ENCODE data around the gene ARHGAP1.
"Not testable (repeated sequence)": the region's sequence is repeated elsewhere in the genome, so short reads cannot be mapped to it uniquely, and the experiment has no call there.

Gene ARHGAP1

DNA sequence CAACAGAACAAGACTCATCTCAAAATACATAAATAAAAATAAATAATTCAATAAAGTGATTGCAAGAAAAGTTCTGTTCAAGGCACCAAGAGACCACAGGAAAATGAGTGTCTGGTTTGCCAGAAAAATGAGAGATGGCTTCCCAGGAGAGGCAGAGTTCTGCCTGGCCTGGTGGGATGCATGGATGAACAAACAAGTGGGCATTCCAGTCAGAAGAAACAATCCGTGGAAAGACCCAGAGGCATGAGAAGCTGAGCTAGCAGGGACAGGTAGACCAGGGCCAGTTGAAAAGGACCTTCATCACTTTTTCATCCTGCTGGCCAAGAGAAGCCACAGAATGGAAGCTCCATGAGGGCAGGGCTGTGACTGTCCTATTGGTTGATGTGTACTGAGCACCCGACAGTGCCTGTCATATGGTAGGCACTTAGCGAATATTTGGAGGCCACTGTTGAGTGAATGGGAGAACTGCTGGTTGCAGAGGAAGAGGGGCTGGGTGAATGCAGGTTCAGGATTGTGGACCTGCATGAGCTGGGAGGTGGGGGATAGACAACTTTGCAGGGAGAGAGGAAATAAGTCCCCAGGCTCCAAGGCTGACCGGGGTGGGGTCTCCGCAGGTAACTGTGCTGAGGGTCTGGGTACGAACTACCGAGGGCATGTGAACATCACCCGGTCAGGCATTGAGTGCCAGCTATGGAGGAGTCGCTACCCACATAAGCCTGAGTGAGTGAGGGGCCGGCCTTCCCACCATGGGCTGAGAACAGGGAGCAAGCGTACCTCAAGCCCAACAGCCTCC, 22.3 kb upstream of the ARHGAP1 start:
- DNase-seq: no peak

DNA sequence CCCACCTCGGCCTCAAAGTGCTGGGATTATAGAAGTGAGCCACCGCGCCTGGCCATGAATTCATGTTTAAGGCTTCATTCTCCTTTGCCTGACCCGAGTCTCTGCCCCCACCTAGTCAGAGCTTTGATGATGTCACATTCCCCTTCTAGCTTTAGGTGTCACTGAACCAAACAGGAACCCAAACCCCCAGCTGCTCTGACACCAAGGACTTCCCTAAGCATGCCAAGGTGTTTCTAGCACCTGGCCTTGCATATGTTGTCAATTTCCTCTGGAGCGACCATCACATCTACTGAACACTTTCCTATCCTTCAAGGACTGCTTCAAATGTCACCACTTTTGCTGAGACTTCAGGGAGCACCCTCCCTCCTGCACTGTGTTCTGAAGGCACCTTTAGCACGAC, 20.9 kb upstream of the ARHGAP1 start:
- DNase-seq: no peak

DNA sequence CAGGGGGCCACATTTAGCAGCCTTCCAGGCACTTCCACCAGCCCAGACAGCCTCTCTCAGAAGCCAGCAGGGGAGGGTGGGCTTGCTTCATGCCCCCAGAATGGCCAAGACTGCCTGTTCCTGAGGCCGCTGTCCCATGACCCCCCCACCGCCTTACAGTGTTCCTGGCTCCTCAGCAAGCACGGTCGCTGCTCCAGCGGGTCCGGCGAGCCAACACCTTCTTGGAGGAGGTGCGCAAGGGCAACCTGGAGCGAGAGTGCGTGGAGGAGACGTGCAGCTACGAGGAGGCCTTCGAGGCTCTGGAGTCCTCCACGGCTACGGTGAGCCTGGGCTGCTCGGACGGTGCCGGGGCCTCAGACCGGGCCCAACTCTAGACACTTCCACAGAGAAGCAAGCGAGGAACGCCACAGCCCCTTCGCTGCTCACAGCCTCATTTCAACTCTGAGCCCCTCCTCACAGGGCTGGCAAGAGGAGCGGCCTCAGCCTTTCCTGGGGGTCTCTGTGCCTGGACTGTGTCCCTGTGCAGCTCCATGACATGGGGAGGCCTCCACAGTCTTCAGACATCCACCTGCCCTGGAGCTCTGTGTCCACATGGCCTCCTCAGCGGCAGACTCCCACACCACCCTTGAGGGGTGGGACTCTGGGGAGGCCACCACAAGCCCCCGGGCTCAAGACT, 19.3 kb upstream of the ARHGAP1 start:
- DNase-seq: no peak

DNA sequence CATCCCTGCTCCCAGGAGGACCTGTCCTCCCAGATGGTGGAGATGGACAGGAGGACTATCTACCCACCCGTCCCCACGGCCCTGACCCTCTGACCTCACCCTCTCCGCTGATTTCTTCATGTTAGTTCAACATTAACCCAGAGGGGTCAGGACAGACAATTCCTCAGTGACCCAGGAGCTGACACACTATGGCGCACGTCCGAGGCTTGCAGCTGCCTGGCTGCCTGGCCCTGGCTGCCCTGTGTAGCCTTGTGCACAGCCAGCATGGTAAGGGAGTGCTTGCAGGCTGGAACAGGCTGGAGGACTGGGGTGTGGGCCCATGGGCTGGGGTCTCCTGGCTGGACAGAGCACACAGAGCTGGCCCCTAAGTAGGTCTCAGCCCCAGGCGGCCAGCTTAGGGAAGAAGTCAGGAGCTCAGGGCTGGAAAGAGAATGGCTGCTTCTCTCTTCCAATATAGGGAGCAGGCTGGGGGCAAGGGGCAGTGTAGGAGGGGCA, 18.7 kb upstream of the ARHGAP1 start, which contains the start of gene F2:
F2 (plus strand) TSS at position 166 of the 495 bp plus-strand sequence; CDS start at position 189, 23 bp downstream.
- DNase-seq: no peak

DNA sequence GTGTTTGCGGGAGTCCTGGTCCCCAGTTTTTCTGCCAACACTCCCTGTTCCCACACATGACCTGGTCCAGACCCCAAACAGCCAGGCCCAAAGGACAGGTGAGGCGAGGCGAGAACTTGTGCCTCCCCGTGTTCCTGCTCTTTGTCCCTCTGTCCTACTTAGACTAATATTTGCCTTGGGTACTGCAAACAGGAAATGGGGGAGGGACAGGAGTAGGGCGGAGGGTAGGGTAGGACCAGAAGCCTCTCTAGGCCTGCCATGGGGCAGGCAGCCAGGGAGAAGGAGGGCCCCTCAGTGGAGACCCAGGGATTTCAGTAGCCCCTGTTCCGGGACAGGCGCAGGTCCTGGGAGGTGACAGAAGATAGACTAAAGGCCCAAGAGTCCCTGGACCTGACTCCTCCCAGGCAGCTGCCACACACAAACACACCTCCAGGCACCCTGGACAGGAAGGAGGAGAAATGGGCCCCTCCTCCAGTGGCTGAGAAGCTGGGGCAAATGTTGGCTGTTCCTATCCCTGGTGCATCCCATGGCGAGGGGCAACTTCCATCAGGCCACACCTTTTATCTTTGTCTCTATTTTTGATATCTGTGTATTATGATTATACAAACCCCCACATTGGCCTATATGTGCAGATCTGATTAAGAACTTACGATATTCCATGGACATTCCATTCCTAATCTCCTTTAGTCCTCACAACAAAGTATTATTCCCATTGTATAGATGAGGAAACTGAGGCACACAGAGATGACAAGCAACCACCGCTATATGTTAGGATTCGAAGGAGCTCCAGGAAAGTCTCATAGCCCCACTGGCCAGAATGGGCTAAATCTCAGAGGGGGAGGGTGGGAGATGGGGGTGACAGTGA, 18.0 kb upstream of the ARHGAP1 start:
- no peak for DNase-seq

DNA sequence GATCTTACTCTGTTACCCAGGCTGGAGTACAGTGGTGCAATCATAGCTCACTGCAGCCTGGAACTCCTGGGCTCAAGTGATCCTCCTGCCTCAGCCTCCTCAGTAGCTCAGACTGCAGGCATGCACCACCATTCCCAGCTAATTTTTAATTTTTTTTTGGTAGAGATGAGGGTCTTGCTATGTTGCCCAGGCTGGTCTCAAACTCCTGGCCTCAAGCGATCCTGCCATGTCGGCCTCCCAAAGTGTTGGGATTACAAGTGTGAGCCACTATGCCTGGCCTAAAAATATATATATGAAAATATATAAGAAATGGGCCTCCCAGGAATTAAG, 17.4 kb upstream of the ARHGAP1 start:
- DNase-seq: not testable (repeated sequence)

DNA sequence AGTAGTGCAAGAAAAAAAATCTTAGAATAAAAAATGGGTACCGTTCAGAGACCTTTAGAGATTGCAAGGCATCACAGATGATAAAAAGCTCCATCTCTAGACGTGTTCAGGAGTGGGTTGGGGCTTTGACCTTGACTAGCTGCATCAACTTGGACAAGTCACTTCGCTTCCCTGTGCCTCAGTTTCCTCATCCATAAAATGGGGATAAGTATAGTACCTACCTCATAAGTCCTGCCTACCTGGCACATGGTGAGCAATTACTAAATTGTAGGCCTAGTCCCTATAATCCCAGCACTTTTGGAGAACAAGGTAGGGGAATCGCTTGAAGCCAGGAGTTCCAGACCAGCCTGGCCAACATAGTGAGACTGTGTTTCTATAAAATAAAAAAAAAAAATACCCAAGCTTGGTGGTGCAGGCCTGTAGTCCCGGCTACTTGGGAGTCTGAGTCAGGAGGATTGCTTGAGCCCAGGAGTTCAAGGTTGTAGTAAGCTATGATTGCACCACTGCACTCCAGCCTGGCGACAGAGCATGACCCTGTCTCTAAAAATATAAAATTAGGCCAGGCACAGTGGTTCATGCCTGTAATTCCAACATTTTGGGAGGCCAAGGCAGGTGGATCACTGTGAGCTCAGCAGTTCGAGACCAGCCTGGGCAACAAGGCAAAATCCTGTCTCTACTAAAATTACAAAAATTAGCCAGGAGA, 12.6 kb upstream of the ARHGAP1 start:
- no peak for DNase-seq

DNA sequence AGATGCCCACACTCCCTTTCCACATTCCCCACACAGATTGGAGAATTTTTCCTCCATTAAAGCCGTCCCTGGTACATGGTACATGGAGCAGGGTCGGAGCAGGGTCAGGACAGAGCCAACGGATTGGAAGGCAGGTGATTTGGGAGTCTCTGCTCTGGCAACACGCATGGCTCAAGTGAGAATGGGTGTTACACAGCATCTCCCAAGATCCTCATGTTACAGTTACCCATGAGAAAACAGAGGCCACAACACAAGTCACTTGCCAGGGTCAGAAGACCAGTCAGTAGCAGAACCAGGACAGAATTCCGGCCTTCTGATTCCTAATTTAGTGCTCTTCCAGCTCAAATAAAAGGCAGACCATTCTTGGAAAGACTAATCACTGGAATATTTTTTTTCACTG, 10.9 kb upstream of the ARHGAP1 start:
- DNase-seq: no peak

DNA sequence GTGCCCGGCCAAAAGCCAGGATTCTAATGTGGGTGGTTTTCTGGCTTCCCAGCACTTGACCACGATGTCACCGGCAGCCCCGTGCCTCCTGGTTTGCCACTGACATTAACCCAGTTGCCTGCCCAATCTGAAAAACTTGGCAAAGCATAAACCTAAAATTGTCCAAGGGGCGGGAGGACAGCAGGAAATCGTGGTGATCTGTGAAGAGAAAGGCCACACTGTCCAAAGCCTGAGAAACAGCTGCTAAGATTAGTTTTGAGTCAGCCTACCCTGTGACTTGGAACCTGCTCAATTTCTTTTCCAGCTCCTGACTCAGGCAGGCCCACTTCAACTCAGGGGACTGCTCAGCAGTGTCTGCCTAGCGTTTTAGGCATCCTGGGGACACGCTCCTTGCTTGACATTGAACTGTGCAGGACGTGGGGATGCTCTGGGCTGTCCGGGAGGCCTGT, 10.4 kb upstream of the ARHGAP1 start:
- DNase-seq: no peak

DNA sequence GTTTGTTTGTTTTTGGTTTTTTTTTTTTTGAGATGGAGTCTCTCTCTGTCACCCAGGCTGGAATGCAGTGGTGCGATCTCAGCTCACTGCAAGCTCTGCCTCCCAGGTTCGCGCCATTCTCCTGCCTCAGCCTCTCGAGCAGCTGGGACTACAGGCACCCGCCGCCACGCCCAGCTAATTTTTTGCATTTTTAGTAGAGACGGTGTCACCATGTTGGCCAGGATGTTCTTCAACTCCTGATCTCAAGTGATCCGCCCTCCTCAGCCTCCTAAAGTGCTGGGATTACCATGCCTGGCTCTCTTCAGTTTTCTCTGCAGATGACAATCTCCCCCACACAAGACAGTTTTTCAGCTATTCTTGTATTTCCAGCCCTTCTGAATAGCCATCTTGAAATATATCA, 8.9 kb upstream of the ARHGAP1 start:
- DNase-seq: not testable (repeated sequence)

DNA sequence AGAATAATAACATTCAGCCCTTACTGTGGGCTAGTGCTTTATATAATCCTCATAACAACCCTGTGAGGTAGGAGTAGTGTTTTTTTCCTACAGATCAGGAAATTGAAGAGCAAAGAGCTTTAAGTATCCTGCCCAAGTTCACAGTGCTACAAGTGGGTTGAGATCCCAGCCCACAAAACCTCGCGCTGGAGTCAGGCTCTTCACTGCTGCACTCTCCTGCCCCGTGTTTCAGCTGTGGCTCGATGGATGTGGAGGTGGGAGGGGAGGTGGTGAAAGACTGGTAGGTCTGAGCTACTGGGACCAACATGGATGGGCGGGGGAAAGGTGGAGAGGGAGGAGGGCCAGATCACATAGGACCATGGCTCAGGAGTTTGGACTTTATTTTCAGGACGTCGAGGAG, 6.5 kb upstream of the ARHGAP1 start:
- no peak for DNase-seq

DNA sequence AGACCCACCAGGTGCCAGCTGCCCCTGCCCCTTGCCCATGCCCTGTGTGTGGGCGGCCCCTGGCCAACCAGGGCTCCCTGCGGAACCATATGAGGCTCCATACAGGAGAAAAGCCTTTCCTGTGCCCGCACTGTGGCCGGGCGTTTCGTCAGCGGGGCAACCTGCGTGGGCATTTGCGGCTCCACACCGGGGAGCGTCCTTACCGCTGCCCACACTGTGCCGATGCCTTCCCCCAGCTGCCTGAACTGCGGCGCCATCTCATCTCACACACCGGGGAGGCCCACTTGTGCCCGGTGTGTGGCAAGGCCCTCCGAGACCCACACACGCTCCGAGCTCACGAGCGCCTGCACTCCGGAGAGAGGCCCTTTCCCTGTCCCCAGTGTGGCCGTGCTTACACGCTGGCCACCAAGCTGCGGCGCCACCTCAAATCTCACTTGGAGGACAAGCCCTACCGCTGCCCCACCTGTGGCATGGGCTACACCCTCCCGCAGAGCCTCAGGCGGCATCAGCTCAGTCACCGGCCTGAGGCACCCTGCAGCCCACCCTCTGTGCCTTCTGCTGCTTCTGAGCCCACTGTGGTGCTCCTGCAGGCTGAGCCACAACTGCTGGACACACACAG, 4.8 kb upstream of the ARHGAP1 start:
- no peak for DNase-seq

DNA sequence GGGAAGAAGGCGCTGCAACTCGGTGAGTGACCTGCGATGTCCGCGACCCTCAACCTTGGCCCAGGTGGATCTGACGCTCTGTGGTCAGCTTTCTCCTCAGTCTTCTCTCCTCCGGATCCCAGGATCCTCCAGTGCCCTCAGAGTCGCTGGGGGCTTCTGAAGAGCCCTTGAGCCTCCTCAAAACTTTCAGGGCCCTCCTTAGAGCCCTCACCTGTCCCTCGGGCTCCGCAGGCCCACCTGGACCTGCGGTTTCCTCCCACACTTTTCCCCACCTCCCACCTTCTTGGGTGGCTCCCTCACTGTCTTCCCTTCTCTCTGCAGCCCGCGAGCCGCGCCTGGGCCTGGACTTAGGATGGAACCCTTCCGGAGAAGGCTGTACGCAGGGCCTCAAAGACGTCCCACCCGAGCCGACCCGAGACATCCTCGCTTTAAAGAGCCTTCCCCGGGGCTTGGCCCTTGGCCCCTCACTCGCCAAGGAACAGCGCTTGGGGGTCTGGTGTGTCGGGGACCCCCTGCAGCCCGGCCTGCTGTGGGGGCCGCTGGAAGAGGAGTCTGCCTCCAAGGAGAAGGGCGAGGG, 747 bp upstream of the ARHGAP1 start:
- DNase-seq: no peak

DNA sequence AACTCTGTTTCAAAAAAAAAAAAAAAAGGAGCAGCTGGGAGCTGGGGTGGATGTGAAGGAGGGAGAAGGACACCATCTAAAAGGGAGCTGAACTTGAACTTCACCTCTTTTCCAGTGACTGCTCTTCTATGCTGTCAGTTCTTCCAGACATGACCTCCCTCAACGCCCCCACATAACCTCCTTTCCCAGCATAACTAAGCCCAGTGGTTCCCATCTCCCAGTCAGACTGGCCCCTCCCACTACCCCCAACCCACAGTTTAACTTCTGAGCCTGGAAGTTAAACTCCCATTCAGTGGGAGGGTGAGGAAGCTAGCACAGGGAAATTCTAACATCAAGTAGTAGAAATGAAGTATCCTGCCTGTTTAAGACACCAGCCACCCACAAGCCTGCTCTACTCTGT, 1.8 kb downstream of the ARHGAP1 start:
- no peak for DNase-seq

DNA sequence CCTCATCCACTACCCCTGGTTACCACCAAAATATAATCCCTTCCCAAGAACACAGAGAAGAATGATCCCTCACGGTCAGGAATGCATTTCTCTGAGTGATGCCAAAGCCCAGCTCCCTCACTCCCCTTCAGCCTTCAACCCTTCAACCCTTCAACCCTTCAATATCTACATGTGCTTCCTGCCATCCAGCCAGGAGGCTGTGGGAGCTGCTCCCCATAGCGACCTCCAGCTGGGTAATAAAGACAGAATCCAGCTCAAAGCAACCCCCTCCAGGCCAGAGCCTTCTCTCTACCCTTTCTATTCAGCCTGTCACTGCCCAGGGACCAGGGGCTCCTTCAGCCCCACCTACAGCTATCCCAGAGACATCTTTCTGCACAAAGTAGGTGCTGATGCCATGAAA, 2.7 kb downstream of the ARHGAP1 start:
- no peak for DNase-seq

DNA sequence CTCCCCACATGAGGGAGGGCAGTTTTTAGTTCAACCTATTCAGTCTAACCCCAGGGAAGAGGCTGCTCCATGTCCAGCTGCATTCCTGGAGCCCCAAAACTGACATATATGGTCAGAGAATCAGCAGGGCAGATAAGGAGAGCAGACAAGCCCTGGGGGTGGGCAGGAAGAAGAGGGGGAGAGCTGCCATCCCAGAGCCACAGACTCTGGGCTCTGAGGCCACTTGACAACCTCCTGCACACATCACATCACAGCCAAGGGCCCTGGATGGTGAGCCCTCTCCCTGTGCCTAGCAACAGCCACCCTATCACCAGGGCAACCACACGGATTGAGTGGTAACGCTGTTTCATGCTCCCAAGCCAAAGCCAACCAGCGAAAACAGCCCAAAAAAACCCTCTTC, 3.1 kb downstream of the ARHGAP1 start:
- no peak for DNase-seq

DNA sequence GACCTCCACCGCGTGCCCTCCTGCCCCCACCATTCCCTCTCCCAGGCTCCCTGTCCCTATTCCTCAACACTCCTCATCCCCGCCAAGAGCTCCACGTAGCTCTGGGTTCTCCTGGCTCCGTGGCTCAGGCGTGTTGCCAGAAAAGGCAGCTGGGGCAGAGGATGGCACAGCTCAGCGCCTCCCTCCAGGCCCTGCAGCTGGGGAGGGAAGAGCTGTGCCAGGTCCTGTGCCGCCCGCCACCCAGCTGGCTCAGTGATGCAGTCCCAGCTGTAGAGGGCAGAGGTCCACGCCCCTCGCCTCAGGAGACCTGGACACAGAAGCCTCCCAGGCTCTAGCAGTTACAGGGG, 4.2 kb downstream of the ARHGAP1 start:
- DNase-seq: no peak

DNA sequence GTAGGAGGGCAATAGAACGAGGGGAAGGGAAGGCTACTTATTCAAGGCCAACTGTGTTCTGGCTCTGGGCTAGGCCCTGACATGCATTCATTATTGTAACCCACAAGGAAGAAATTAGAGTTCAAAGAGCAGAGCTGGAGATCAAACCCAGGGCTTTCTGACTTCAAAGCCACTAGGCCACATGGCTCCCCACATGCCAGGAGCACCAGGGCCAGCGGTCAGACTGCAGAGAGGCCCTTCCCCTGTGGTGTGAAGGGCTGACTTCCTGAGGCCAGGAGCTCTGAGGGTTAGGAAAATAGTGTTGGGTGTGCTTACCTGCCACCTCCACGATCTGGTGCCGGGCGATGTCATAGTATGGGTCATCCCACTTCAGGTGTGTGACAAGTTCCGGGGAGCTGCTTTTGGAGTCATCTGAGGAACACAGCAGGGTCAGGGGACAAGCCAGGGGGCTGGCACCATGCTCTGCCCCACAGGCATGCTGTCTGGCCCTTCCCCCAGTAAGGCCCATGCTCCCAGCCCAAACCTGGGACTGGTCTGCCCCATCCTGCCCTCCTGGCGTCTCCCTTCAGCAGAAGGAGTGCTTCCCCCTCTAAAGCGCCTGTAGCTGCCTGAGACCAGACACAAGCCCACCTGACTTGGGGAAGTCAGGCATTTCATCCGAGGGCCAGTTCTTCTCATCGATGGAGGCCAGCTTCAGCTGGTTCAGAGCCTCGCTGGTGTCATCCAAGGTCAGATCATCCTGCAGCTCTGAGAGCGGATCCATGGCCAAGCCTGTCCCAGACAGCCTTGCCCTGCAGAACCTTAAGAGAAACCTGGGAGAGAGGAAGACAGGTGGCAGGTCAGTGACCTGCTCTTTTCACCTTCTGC, 4.8 kb downstream of the ARHGAP1 start:
- DNase-seq: no peak

DNA sequence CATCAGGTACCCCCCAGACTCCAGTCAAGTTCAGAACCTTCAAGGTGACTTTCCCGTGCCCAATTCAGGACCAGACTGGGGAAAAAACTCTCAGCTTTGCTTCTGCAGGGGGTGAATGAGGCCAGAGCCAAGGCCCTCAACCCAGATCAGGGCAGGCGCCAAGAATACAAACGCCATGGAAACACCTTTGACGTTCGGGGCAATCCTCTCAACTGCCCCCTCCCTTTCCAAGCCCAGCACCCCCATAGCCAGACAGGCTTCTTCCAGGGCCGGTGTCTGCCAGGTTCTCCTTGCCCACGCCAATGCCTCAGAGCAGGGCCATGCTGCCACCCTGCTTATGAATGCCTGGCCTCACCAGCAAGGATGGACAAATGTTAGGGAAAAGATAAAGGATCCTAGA, 5.8 kb downstream of the ARHGAP1 start:
- DNase-seq: no peak

DNA sequence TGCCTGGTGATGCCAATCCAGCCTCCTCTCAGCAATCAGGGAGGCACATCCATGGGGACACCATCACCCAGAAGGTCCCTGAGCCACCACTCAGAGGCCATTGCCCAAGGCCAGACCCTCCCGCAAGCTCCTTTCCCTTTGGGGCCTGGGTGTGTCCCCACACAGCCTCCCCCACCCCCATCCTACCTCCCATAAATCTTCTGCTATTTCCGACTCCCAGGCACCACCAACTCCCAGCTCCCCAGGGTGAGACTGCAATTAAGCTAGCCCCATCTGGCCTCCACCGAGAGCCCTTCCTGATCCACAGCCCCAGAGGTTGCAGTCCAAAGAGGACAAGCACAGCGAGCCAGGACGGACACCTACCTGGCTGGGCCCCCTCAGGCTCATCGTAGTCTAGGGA, 6.3 kb downstream of the ARHGAP1 start:
- DNase-seq: no peak

DNA sequence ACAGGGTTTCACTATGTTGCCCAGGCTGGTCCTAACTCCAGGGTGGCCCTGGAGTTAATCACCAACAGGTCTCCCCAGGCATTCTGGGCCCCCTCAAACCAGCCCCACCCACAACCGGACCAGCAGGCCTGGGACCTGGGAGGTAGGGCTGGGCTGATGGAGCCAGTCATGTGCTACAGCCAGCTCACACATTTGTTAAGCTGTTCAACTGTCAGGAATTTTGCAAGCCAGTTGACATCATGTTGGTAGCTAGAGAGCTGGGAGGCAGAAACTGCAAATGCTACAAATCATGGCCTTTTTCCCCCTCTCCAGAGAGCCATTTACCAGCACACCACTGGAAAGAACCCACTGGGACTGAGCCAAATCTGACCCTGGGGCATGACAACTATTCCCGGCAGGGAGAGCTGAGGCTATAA, 6.8 kb downstream of the ARHGAP1 start:
- DNase-seq: no peak

Measured in NCI-H526 treated with DMSO at 0.1 percent for 48 hours (cell line).